ENCODE results near the gene HS3ST5.

DNA sequence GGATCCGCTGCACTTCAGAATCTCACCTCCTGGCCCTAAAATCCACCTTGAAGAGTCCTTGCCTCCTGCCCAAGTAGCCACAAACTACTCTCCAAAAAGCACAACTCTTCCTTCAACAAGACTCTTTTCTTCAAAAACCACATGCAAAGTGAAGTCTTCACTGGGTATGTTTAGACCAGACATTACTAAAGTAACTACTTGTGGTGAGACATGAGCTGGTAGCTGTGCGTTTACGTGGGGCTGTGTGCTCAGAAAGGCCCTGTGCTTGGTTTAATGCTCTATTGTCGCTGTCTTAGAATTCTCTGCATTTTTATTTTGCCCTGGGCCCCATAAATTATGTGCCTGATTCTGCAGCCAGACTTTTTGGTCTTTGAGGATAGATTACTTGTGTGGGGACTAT, 267.5 kb downstream of the HS3ST5 start:
- TF ChIP-seq, protein P1, sequence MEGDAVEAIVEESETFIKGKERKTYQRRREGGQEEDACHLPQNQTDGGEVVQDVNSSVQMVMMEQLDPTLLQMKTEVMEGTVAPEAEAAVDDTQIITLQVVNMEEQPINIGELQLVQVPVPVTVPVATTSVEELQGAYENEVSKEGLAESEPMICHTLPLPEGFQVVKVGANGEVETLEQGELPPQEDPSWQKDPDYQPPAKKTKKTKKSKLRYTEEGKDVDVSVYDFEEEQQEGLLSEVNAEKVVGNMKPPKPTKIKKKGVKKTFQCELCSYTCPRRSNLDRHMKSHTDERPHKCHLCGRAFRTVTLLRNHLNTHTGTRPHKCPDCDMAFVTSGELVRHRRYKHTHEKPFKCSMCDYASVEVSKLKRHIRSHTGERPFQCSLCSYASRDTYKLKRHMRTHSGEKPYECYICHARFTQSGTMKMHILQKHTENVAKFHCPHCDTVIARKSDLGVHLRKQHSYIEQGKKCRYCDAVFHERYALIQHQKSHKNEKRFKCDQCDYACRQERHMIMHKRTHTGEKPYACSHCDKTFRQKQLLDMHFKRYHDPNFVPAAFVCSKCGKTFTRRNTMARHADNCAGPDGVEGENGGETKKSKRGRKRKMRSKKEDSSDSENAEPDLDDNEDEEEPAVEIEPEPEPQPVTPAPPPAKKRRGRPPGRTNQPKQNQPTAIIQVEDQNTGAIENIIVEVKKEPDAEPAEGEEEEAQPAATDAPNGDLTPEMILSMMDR (conservative IDR thresholded peaks at IDR 0.05 in 1 of 2, IDR thresholded peaks at IDR 0.05 in 1 of 2; ENCODE audit: low read depth in 1 of 2, low read length in 2 of 2): no peak
- TF ChIP-seq EZH2 (IDR thresholded peaks at IDR 0.05; ENCODE audit: low read length, missing control alignments): no peak

Data from fibroblast of lung (primary cell).